Measurements from ENCODE around the gene FAM229B.

DNA sequence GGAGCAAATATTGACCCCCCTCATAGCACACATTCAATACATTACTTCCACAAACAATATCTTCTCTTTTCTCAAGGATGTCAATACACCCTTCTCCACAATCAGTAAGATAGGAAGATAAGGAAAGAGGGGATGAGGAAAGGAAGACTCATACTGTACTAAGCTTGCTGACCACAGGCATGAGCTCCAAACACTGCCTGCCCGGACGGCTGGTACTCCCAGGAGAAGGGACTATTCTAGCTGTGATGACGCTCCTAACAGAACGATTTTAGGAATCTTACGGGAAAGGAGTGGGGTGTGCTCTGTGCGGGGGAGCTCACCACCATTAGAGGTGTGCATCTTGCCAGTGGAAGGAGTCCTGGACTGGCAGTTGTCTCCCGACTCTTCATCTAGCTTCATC is 37.4 kb upstream of the FAM229B start:
- TF ChIP-seq, protein P1, sequence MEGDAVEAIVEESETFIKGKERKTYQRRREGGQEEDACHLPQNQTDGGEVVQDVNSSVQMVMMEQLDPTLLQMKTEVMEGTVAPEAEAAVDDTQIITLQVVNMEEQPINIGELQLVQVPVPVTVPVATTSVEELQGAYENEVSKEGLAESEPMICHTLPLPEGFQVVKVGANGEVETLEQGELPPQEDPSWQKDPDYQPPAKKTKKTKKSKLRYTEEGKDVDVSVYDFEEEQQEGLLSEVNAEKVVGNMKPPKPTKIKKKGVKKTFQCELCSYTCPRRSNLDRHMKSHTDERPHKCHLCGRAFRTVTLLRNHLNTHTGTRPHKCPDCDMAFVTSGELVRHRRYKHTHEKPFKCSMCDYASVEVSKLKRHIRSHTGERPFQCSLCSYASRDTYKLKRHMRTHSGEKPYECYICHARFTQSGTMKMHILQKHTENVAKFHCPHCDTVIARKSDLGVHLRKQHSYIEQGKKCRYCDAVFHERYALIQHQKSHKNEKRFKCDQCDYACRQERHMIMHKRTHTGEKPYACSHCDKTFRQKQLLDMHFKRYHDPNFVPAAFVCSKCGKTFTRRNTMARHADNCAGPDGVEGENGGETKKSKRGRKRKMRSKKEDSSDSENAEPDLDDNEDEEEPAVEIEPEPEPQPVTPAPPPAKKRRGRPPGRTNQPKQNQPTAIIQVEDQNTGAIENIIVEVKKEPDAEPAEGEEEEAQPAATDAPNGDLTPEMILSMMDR (IDR thresholded peaks at IDR 0.05): no peak
- TF ChIP-seq POLR2A (IDR thresholded peaks at IDR 0.05): no peak

All from esophagus squamous epithelium (tissue), 4 donors.